HT1080 (cell line): ENCODE measurements around the gene MYCBP. TPM values are rescaled to one million over a fixed set of nuclear protein-coding genes. Genes with fewer than 3 reads are reported as not detected.

Experiments
- DNase-seq: peaks from one replicate; pipeline ENCODE4 v3.0.0-alpha.2; 2015; ENCODE audit warnings: low read depth
- small RNA-seq: library from RNA; depleted of rRNA; stranded (forward); fragments of <200 nt; gene quantifications from one replicate; pipeline ENCODE3, GENCODE V24; 2014
- total RNA-seq: library from RNA; depleted of rRNA; stranded (reverse); fragments of >200 nt; shearing (Covaris generic); gene quantifications from 2 replicates; pipeline ENCODE4 v1.2.3, GENCODE V29; 2014; rRNA removed

The MYCBP gene
- total RNA-seq, 1 experiment from 2014 or later, result 24.4 TPM

DNA sequence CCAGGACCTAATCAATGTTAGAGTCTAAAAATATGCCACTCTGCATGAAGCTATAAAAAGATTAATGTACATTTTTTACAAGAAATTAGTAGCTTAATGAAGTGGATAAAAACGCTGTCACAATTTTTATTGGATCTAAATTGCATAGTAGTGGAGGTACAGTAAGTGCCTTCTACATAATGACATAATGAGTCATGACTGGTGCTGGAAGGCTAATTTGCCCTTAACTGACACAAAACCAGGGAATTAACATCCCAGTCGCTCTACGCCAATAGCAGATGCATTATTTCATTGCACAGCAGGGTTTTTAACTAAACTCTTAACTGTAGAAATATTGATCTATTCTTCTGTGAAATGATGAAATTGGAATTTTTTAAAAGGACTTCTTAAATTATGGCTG, 46.9 kb downstream of the MYCBP start:
- no peak for DNase-seq

DNA sequence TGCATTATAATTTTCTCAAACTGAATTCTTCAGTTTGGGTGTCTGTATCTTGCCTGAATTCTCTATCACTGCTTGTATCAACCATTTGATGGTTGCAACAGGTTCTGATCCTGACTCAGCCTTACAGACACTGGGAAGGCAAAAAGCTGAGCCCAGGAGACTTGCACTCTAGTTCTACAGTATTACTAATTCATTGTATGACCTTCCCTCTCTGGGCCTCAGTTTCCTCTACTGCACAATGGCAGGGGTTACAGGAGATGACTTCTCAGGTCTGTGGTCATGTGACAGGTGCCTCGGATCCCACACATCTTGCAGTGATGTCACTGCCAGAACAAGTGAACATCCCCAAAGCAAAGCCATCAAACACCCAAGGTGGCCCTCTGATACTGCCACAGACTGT, 52.3 kb downstream of the MYCBP start:
- no peak for DNase-seq

DNA sequence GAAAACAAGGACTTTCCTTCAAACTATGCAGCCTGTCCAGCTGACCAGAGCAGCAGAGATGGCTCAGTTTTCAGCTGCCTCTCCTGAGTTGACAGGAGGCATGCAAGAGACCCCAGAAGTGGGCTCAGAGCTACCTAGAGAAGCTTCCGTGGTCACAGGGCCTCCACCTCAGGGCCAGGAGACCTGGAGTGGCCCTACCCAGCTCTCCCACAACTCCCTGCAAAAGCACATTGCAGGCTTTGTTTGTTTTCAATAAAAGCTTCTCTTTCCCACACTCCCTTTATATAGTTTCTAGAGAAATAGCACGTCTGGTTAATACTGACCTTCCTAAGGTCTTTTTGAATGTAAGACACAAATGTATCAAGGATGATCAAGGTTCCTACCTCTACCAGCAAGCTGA, 53.6 kb downstream of the MYCBP start:
- DNase-seq, result no peak

DNA sequence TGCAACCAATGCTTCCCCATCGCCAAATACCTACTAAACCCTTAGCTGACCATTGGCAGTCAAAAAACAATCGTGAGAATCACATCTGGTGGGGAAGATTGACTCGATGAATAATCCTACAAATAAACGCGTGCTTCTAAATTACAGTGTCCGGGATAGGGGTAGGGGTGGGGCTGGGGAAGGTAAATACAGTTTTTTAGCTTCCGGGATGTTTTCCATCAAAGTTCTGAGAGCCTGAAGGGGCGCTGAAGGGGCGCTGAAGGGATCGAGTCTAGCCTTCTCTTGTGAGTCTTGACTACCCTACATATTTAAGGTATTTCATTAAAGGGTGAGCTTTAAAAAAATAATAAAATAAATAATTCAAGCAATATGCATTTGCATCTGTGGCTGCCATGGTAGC, 54.1 kb downstream of the MYCBP start:
- no peak for DNase-seq

DNA sequence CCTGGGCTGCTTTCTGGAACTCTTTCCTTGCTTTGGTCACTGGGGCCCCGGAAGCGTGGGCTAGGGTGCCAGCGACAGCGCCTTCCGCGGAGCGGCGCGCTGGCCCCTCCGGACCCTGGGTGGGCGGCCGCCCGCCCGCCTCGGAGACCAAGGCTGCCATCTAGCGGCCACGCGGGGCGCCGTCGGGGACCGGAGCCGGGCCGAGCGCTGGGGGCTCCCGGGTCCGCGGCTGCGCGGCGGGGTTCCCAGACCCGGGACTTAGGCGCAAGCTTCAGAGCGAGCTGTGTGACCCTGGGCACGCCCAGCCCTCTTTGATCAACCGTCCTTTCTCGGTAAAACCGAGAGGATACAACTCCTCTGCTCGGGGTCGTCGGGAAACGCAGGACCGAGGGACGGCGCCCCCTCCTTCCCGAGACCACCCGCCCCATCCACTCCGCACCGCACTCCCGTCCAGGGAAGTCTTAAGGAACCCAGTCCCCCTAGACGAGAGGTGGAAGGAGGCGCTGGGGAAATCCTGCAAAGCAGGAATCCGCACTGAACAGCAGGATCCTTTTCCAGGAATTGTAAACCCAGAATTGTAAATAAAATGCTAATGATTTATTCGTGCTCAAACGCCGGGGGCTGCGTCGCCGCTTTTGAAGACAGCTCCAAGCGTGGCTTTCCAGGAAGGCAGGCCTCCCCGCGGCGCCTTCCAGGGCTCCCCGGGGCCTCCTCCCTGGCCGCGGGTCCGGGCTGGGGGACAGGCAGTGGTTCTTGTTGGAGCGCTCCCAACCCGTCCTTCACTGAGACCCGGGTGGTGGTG, 54.8 kb downstream of the MYCBP start:
- no peak for DNase-seq

DNA sequence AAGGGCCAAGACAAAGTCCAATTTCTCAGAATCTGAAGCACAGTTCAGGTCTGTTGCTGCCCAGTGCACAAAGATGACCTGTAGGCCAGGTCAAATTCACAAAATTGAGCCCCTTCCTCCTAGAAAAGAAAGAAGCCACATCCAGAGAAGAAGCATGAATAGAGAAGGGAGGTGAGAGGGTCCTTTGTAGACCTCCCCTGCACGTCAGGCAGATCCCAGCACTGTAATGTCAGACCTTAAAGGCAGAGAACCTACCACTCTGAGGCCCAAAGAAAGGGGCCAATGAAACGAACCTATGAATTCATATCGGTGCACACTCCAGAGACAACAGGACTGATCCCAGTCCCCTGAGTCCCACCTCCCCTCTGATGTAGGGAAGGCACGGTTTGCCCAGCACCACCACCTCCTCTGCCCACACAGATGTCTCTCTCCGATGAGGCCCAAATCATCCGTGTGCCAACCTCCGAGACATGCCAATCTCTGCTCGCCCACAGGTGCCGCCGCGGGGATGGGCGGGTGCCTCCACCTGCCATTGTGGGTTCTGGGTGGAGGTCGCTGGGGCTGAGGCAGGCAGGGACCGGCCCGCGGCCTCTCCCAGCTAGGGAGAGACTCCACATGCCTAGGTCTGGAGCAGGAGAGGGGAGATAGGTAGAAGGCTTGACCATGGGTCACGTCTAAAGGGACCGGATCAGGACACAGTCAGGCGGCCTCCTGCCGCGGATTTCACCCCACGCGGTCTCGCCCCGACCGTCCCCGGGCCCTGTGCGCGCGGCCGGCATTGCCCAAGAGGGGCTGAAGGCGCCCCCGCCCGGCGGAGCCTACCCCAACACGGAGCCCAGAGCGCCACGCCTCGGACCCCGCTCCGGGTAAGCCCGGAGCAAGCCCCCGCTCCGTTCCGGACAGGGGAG, 55.6 kb downstream of the MYCBP start:
- DNase-seq, result no peak

DNA sequence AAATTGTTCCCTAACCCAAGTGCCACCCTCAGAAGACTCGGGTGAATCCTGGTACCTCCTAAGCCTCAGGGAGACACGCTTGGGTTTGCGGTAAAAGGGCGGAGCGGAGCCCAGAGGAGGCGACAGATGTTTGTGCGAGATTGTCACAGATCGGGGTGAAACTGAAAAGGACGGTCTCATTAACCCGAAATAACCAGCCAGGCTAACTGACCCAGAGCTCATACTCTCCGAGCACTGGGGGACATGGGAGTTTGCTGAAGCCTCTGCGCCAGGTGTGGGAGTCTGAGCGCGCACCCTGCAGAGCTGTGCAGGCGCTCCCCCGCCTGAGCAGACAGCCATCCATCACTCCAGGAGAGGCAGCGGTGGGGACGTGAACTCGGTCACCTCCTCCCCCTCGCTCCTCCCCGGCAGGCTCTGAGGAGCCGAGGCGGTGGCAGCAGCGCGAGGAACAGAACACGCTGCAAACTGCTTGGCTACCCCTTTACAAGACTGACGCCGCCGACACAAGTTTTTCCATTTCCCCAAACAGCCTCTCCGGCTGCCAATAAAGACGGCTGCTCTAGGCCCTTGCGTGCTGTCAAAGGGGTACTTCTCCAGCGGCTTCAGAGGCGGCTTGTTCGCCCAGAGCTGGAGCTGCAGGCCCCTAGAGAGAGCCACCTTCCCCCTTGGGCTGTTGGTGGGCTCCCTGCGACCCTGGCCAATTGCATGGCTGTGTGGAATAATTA, 57.1 kb downstream of the MYCBP start:
- DNase-seq, result no peak

DNA sequence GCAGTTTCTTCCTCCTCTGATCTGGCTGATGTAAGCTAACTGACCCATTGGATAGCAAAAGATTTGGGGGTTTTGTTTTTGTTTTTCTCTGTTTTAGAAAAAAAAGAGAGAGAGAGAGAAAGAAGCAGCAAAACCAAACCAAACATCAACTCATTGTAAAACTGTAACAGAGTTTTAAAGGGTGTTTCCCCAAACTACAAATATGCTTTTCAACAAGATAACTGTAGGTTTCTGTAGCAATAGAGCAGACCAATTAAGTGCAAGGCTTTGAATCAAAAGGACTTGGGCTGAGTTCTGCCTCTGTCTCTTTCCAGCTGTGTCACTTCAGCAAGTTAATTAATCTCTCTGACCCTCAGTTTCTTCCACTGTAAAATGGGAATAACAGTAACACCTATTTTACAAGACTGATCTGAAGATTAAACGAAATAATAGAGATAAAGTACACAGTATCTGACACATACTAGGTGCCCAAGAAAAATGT, 58.1 kb downstream of the MYCBP start:
- DNase-seq, result no peak

DNA sequence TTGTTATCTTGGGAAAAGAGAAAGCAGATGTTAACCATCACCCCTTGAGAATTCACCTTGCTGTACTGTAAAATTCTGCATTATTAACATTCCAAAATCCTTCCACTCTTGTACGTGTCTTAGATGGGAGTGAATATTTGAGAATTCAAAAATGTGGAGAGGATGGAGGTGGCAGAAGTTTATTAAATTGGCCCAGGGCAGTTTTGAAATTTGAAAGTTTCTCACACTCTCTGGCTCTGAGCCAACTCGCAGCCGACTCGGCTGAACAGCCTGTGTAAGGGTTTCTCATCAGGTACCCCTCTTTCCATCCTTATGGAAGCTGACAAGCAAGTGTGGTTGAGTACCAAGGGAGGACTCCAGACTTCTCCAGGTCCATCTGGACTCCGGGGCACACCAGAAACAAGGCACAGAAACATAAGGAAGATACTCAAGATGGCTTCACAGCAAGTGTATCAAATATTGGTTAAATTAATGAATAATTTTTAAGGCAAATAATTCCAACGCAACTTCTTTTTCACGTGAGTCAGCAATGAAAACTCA, 58.6 kb downstream of the MYCBP start:
- DNase-seq, result no peak

DNA sequence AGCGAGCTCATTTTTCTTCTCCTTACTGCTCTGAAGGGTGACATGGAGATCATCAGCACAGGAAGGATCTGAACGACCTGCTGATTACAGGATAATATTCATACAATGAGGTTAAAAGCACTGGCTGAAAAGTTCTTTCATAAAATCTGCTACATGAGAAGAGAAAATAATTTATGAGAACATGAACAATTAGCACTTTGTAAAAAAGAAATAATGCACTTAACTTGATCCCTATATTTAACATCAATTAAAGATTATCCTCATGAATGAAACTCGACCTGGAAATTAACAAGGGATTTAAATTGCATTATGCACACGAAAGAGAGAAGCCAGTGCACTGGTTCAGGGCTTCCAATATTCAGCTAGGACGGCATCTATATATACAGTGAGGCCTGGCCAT, 60.2 kb downstream of the MYCBP start:
- DNase-seq, result no peak

Small RNA genes lying within 50 kb of the gene (small RNA-seq; reads per million reads assigned to genes)
- not detected for gene GJA9-MYCBP

Other genes with a start within 250 kb of the MYCBP start
- gene RRAGC, start 13.6 kb downstream of the MYCBP start, total RNA-seq, result 9.1 and 11.7 TPM in 2 replicates
- not detected in 2 replicates for gene GJA9, start 8.2 kb upstream of the MYCBP start, total RNA-seq
- gene RHBDL2, start 68.5 kb upstream of the MYCBP start, total RNA-seq, result 0.50 and 2.7 TPM in 2 replicates
- gene AKIRIN1, start 117.9 kb upstream of the MYCBP start, total RNA-seq, result 49.3 and 72.6 TPM in 2 replicates
- 485 and 597 TPM in 2 replicates for gene NDUFS5, start 153.0 kb upstream of the MYCBP start, total RNA-seq